SW480 (cell line): ENCODE results near the gene ADGRG6.
"Not testable (repeated sequence)": the region's sequence is repeated elsewhere in the genome, so short reads cannot be mapped to it uniquely, and the experiment has no call there.

Source experiments
- DNase-seq: peaks from one replicate; pipeline ENCODE4 v3.0.0-alpha.2; 2016; ENCODE audit warnings: low spot score

The ADGRG6 gene

DNA sequence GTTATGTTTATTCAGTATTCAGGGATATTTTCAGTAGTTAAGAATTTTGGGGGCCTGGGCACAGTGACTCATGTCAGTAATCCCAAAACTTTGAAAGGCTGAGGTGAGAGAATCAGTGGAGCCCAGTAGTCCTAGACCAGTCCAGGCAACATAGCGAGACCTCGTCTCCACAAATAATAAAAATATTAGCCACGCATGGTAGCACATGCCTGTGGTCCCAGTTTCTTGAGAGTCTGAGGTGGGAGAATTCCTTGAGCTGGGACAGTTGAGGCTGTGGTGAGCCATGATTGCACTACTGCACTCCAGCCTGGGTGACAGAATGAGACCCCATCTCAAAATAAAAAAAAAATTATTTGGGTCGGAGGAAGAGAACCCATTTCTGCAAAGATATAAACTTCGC lies 20.3 kb downstream of the ADGRG6 start:
- no peak for DNase-seq

DNA sequence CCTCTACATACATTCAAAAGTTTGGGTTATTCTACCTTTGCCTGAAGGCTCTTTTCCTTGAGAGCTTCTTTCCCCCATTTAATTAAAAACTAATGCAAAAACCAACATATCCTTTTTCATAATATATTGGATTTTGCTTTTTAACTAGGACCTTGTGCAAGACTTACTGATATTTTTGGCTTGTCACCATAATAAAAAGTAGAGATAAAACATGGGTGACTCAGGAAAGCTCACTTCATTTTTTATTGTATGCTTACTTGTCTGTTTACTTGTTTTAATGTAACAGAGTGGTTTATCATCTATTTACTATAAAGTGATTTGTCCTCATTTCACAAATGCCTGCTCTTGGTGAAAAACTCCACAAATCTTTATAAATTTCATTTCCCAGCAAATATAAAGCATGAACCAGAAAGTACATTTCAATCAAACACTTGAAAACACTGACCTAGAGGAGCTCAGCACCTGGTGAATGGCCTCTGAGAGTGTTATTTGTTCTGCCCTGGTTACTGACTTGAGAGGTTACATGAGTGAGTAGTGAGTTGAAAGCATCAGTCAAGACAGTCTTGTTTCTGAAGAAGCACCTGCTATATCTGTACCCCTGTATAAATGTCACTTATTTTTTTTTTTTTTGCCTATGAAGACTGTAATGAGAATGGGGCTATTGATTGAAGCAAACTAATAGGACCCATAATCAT lies 20.8 kb downstream of the ADGRG6 start:
- DNase-seq = no peak

DNA sequence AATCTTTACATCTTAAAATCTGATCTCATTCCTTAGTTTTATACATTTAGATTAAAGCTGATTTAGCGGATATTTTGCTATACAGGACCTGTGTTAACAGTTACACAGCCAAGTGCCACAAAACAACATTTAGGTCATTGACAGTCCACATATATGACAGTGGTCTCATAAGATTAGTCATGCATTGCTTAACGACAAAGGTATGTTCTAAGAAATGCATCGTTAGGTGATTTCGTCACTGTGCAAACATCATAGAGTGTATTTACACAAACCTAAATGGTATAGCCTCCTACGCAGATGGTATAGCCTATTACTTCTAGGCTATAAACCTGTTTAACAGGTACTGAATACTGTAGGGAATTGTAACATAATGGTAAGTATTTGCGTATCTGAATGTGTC lies 21.6 kb downstream of the ADGRG6 start:
- peak; percentile 27 for DNase-seq

DNA sequence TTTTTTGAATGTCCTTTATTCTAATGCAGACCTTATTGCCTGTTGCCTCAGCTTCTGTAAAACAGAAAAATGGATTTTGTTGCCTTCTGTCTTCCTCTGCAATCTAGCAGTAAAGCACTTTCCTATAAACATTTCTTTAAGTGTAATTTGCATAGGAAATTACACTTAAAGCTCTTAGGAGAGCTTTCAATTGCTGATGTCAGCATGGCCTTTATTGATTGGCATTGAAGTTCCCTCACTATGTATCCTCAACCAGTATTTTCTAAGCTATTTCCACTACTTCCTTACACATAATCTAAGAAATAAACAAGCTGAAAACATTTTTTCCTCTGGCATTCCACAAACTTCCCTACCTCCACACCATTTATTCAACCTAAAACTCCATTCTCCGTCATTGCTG lies 22.3 kb downstream of the ADGRG6 start:
- DNase-seq = no peak

DNA sequence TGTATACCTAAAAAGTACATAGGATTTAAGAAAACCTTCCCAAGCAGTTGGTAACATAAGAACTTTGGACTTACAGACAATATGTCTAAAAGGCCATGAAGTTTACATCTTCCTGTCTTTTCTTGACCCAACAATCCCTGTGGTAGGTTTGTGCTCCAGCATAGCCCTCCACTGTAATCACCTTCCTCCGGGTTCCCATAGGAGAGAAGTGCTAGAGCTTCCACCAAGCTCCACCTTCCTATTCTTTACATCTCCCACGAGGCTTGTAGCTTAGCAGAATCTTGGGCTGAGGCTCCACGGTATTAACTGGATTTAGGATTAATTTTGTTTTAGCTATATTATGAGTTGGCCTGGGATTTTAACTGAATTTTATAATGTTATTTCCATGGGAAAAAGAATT lies 23.3 kb downstream of the ADGRG6 start:
- no peak for DNase-seq

DNA sequence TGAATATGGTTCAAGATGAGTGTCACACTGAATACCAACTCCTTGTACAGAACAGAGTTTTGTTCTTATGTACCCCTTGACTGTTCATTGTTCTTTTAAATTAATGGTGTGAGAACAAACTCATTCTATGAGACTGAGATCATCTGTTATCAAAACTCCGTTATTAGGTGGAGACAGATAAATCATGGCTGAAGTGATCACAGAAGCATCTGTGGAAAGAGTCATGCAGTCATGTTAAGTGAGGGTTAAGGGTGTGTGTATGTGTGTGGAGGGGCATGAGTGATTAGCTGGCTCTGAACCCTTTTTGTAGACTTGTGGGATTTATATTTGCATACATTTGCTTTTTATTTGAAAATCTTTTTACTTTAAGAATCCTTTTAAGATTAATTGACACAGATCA lies 24.7 kb downstream of the ADGRG6 start:
- DNase-seq = no peak

DNA sequence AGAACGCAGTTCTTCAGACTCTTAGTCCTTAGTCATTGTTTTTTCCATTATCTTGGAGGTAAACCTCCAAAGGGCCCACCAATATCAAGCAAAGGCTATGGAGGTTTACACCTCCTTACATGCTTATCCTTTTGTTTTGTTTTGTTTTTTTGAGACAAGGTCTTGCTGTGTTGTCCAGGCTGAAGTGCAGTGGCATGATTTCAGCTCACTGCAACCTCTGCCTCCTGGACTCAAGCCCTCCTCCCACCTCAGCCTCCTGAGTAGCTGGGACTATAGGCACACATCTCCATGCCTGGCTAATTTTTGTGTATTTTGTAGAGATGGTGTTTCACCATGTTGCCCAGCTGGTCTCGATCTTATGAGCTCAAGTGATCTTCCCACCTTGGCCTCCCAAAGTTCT lies 26.3 kb downstream of the ADGRG6 start:
- no peak for DNase-seq

DNA sequence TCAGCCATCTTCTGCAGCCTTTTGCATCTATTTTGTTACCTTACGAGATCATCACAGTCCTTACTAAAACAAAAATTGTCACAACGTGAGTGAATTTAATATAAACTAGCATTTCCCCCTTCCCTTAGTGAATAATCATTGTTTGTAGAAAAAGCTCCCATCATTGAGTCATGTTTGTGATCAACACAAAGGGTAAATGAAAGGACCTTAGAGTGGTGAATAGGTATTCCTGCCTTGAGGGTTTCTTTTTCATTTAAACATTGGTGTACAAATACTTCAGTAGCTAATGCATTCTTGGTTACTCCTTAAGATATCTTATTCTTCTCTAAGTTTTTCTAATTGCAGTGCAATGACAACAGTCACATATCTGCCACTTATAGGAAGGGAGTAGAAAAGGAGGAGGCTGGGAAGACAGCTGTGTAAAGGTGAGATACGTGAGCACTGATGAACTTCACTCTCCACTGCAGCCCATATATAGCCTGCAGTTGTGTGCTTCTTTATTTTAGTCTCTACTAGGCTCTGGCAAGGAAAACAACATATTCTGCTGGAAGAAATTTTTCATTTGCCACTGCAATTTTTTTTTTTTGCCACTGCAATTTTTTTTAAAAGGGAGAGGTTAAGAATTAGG lies 27.8 kb downstream of the ADGRG6 start:
- DNase-seq = no peak

DNA sequence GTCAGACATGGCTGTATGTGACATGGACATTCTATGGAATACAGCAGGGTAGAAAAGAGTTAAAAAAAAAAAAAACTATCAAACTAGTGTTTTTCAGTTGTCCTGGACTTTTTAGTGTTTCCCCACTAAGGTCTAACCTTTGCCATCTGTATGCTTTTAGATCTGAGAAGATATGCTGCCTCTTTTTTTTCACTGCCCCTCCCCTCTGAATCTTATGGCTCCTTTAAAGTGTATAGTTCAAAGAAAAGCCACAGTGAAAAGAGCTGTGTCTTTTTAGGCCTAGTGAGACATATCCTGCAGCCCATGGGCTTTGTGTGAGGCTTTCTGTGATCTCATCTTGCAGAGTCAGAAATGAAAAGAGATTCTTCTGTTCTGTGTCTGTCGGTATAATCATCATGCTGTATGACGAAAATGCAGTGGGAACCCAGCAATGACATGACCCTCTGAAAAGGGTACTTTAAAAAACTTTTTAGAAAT lies 29.3 kb downstream of the ADGRG6 start:
- no peak for DNase-seq

DNA sequence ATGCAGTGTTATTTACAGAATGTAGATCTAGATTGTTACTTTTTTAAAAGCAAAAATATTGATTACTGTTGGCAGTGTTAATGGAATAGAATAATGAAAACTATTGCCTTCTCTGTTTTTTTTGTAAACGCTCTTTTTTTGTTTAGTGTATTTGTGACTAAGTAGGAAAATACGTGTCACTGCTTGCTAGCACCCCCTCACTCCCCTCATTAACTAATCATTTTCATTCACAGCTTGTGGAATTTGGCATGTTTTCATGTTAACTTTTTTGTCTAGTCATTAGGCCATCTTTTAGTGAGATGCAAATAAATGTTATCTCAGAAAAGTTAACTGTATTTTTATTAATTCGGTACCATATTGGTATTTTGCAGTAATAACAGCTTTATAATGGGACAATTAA lies 29.8 kb downstream of the ADGRG6 start:
- no peak for DNase-seq

DNA sequence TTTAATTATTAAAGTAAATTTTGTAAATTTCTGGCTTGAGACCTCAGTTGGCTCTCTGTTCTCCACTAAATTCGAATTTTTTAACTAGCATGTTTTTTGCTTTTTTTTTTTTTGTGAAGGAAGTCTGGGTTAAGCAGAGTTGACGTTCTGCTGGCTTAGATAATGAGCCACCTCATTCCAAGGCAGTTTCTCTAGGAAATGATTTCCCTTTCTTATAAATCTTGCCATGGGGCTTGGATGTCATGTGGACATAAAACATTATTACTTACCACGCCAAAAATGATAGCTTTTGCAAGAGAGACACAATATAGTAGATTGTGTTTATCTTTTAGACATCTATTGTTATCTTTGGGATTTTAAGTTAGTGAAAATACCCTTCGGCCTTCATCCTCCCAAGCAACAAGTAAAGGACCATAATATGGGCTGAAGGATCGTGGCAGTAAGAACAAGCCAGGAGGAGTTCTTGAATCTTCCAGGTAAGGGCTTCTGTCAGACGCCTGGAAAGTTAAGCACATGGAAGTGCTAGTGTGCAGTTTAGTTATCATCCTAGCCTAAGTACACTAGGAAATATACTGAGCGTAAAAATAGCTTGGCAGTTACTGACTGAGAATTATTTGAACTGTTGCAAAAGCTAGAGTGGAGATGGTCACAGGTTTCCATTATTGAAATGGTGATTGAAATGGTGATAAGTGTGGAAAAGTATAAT lies 30.7 kb downstream of the ADGRG6 start:
- no peak for DNase-seq

DNA sequence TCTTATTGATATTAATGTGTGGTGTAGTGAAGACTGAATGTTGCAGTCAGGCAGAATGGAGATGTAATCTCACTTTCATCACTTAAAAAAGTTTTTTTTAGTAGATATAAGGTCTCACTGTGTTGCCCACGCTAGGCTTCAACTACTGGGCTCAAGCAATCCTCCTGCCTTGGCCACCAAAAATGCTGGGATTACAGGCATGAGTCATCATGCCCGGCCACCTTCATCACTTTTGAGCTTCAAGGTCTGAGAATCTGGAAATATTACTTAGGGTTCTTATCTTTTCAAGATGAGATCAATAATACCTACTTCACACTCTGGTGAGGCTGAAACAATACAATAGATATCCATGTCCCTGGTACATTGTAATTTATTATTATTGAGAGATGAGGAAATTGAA lies 31.6 kb downstream of the ADGRG6 start:
- no peak for DNase-seq

DNA sequence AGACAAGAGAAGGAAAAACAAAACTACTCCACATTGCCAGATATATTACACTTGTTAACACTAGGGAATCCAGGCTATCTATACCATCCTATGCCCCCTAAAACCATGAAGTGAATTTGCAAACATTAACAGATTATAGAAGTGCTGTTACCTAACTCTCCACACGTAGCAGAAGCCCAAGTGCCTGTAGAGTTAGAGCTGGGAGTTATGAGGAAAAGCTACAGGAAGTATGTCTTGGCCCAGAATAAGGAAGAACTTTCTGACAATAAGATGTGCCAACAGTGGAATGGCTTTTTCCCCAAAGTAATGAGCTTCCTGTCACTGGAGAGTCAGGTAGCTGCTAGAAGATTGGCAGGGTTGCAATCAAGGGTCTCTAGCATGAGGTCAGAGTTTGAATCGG lies 32.5 kb downstream of the ADGRG6 start:
- no peak for DNase-seq

DNA sequence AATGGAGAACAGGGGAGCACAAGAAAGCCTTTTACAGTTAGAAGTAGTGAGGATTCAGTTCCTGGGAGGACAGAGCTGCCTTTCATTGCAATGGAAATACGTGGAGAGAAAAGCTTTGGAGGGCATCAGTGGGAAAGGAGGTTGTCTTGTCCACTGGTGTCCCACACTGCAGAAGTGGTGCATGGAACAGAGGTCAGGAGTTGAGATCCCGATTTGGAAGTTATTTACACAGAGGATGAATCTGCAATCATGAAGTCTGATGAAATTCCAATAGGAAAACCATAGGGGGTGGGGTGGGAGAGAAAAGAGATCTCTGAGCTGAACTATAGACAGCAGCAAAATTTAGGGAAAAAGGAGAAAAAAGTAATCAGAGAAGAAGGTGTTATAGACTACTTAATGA lies 33.6 kb downstream of the ADGRG6 start:
- no peak for DNase-seq

DNA sequence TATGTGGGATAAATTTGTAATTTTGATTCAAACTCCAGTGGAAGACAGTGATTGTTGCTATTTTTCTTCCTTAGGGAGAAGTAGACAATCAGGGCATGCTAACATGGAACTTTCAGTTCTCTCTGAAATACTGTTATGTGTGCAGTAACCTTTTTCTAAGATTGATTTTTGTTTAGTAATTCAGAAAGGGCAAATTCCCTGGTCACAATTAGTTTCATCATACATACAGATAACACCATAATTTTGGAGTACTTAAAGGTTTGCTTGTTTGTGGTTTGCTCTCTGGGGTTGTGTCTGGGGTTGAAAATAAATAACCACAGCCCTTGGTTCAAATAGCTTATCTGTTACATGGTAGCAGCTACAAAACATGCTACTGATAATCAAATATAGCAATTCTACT lies 34.4 kb downstream of the ADGRG6 start:
- DNase-seq = no peak

DNA sequence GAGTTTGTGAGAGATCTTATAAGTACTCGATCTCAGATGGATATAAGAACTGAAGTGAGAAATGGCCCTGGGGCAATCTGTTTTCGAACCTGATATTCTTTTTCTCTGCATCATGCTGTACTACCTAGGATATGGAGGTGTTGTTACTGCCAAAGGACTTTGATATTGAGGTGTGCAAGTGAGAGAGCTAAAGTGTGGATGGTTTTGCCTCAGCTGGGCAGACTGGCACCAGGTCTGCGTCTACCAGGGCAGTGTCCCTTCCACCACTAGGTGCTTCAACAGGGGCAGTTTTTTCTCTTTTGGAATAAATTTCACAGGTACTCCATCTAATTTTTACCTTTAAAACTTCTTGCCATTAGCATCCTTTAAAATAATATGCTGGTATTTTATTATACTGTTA lies 35.0 kb downstream of the ADGRG6 start:
- DNase-seq = no peak

DNA sequence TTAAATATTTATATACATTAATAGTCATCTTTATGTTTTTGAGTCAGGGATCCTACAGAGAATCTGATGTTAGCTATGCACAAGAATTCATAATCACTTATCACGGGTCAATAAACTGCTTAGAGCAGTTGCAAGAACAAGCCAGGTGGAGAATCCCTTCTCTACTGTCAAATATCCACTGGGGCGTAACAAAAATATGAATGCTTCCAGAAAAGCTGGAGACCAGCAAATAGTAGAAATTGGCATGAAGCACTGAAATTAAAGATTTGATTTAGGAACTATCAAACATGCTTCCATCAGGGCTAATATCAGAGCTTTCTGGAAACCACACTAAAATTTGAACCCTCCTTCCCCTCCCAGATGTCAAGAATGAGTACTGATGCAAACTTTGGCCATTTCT lies 37.3 kb downstream of the ADGRG6 start:
- no peak for DNase-seq

DNA sequence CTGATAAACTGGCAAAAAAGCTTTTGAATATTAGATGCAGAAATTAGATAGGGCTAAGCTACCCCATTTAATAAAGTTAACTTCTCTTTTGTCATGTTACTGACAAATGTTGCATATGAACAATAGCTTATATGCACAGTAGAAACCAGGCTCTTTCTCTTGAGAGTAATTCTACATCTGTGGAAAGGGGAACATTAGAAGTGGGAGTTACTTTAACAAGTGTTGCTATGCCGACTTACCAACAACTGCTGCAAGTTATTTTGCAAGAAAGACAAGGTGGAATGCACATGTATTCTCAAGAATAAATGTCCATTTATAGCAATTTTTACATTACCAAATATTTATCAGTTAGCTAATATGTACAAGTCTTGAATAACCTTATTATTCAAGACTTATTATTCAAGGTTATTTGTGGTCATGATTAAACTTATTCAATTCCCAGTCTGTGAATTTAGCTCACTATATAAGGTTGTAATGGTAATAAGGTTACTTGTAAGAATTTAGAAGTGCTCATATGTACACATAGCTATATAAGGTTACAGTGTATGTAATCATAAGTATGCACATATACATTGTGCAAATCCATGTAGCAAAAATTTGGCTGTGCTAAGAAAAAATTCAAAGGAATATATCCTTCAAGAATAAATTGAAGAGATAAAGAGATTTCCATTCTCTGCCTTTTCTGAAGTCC lies 38.3 kb downstream of the ADGRG6 start:
- no peak for DNase-seq

DNA sequence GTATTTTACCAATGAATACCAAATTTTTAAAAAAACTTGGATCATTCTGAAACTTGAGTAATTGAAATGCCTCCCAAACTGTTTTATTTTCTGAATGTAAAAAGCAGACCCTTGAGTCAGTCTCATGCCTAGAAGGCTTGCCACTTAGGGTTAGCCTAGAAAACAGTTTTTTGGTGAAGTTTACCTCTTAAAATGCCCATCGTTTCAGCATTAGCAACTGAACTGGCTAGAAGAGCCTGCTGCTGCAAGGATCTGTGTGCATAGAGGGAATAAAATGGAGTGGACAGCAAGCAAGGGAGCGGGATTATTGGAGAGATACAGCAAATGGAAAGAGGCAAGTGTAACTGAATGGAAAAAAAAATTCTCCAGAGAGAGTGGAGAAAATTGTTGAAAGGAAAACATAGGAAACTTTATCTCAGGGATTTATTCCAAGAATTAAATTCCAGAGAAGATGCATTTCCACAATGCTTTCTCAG lies 40.1 kb downstream of the ADGRG6 start:
- DNase-seq = no peak

DNA sequence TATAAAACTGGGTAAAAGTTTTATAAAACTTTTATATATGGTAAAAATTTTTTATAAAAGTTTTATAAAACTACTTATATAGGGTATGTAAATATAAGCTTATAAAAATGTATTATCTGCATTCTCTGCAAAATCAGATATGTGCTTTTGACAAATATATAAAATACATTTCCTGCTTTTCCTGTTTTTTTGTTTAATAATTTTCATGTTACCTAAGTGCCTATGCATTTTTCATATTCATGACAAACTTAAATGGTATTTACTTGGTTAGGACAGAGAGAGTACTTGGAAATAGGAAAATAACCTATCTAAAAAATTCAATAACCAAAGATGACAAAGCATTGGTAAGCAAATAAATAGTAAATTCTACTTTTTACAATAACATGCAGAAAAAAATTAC lies 41.2 kb downstream of the ADGRG6 start:
- DNase-seq = no peak

DNA sequence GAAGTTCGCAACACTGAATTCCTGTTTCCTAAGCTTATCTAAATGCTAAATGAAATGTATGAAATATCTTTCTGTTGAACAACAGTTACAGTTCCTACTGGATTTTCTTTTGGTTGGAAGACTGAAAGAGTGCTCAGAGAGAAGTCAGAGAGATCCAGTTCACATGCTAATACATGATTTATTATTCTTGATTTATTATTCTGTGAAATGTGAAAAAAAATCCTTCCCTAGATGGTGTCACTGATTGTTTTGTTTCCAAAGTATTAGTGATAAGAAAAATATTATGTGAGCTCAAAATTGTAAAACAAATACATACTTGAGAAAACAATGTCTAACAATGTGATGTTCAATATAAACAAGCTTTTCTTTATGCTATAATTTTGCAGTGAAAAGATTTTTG lies 42.1 kb downstream of the ADGRG6 start:
- no peak for DNase-seq

DNA sequence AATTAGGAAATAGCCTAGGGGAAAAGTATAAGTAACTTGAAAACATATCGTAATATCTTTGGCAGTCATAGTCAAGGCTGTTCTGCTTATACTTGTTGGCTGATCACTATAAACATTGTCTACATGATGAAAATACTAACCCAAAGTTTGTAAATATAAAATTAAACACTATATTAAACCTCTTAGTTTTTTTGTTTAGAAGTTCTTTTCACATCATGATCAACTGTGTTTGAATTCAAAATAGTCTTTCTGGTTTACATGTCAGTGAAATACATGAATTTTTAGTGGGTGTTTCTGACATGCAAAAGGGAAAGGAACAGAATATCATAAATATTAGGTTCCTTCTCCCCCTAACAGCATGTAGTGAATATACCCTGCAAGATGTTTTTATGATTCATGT lies 43.5 kb downstream of the ADGRG6 start:
- DNase-seq = no peak

DNA sequence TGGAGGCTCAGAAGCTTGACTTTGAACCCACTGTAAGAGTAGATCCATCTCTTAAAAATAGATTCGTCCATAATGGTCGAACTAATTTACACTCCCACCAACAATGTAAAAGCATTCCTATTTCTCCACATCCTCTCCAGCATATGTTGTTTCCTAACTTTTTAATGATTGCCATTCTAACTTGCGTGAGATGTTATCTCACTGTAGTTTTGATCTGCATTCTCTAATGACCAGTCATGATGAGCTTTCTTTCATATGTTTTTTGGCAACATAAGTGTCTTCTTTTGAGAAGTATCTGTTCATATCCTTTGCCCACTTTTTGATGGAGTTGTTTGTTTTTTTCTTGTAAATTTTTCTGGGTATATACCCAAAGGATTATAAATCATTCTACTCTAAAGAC lies 44.4 kb downstream of the ADGRG6 start:
- DNase-seq = not testable (repeated sequence)
